Activated naive CD4-positive, alpha-beta T cell treated with anti-CD3 and anti-CD28 coated beads, Interleukin-2, amount 50 U/mL, for 72 hours (primary cell): ENCODE measurements around the gene VGF. TPM values are rescaled to one million over a fixed set of nuclear protein-coding genes. Genes with fewer than 3 reads are reported as not detected.

Experiments
- ATAC-seq, 2 donors: fragments of 150-1000 bp; cut with Tn5 transposase; 2 replicates each; pipeline ENCODE4 v1.10.0; 2021; ENCODE audit warnings: mild to moderate bottlenecking in 2 of 2, moderate library complexity in 2 of 2
- DNase-seq, 2 donors: peaks; one replicate each; pipeline ENCODE4 v3.0.0; 2021 to 2022; ENCODE audit warnings: low spot score in 2 of 2
- H3K27ac Mint-ChIP-seq, 2 donors: one replicate each; pipeline ENCODE4 v1.8.0; 2022; ENCODE audit warnings: mild to moderate bottlenecking in 2 of 2, mixed read lengths in 2 of 2
- H3K36me3 Mint-ChIP-seq, 2 donors: one replicate each; pipeline ENCODE4 v1.8.0; 2022; ENCODE audit warnings: mixed read lengths in 2 of 2
- H3K9me3 Mint-ChIP-seq, 2 donors: one replicate each; pipeline ENCODE4 v1.8.0; 2022; ENCODE audit warnings: mixed read lengths in 2 of 2
- total RNA-seq, 2 donors: library from RNA; stranded (reverse); gene quantifications; one replicate each; pipeline ENCODE4 v1.2.3, GENCODE V29; 2022

Gene VGF
- total RNA-seq, 2 donors from 2014 or later: not detected

GRCh38 chr7:101197991-101198390 is 32.6 kb upstream of the VGF start:
- DNase-seq (no peak), ATAC-seq (no peak)
- no peak overlapping the region for H3K27ac Mint-ChIP-seq
- no peaks in the 10 kb centered on the region for H3K36me3 Mint-ChIP-seq
- H3K9me3 Mint-ChIP-seq: no peaks in the 10 kb centered on the region

- no peak for ATAC-seq
- H3K9me3 Mint-ChIP-seq: no peaks in the 10 kb centered on the region
These were observed 30.5 kb upstream of the VGF start for GRCh38 chr7:101195884-101196283.

GRCh38 chr7:101189109-101189508 is 23.7 kb upstream of the VGF start:
- Mint-ChIP-seq H3K36me3 (no peaks in the 10 kb centered on the region), H3K27ac (no peak overlapping the region), H3K9me3 (no peaks in the 10 kb centered on the region)
- no peak for DNase-seq
- ATAC-seq: no peak

More at GRCh38 chr7:101195884-101196283, 30.5 kb upstream of the VGF start:
- DNase-seq: no peak
- H3K27ac Mint-ChIP-seq: no peak overlapping the region
- H3K36me3 Mint-ChIP-seq: no peaks in the 10 kb centered on the region

GRCh38 chr7:101186844-101187428 is 21.6 kb upstream of the VGF start:
- Mint-ChIP-seq H3K9me3 (no peaks in the 10 kb centered on the region), H3K36me3 (no peaks in the 10 kb centered on the region), H3K27ac (no peak overlapping the region)
- DNase-seq (no peak), ATAC-seq (no peak)

- H3K27ac Mint-ChIP-seq: no peak overlapping the region
- ATAC-seq (no peak), DNase-seq (no peak)
- no peaks in the 10 kb centered on the region for H3K36me3 Mint-ChIP-seq
- no peaks in the 10 kb centered on the region for H3K9me3 Mint-ChIP-seq
These were observed 20.8 kb upstream of the VGF start for GRCh38 chr7:101186194-101186593.

- Mint-ChIP-seq H3K27ac (no peak overlapping the region), H3K9me3 (no peaks in the 10 kb centered on the region), H3K36me3 (no peaks in the 10 kb centered on the region)
- ATAC-seq (no peak), DNase-seq (no peak)
These were observed 20.0 kb upstream of the VGF start for GRCh38 chr7:101185258-101185839.

- DNase-seq (no peak), ATAC-seq (no peak)
- Mint-ChIP-seq H3K9me3 (no peaks in the 10 kb centered on the region), H3K36me3 (peaks cover 0 to 2% of the 10 kb centered on the region in 2 donors), H3K27ac (no peak within 1 kb of the TSS)
These were observed 14.9 kb upstream of the VGF start, which contains the start of gene NAT16 for GRCh38 chr7:101180130-101180755. TSS of gene NAT16 (minus strand) at chr7:101180293. CDS start at chr7:101174807, 5,486 bp downstream.

- Mint-ChIP-seq H3K36me3 (peaks cover 0 to 6% of the 10 kb centered on the region in 2 donors), H3K9me3 (no peaks in the 10 kb centered on the region), H3K27ac (no peak overlapping the region)
- DNase-seq (no peak), ATAC-seq (no peak)
These were observed 14.3 kb upstream of the VGF start for GRCh38 chr7:101179713-101180112.

GRCh38 chr7:101179117-101179516 is 13.7 kb upstream of the VGF start:
- H3K27ac Mint-ChIP-seq: no peak overlapping the region
- no peaks in the 10 kb centered on the region for H3K9me3 Mint-ChIP-seq
- no peak for DNase-seq
- no peak for ATAC-seq
- peaks cover 0 to 6% of the 10 kb centered on the region in 2 donors for H3K36me3 Mint-ChIP-seq

- DNase-seq (no peak), ATAC-seq (no peak)
- peaks cover 0 to 6% of the 10 kb centered on the region in 2 donors for H3K36me3 Mint-ChIP-seq
- H3K27ac Mint-ChIP-seq: no peak overlapping the region
- H3K9me3 Mint-ChIP-seq: no peaks in the 10 kb centered on the region
These were observed 12.3 kb upstream of the VGF start for GRCh38 chr7:101177644-101178043.

- ATAC-seq (no peak), DNase-seq (no peak)
- Mint-ChIP-seq H3K36me3 (peaks cover 0 to 18% of the 10 kb centered on the region in 2 donors), H3K27ac (no peak overlapping the region), H3K9me3 (no peaks in the 10 kb centered on the region)
These were observed 10.3 kb upstream of the VGF start for GRCh38 chr7:101175664-101176063.

GRCh38 chr7:101174322-101174854 is 9.0 kb upstream of the VGF start:
- Mint-ChIP-seq H3K27ac (no peak overlapping the region), H3K9me3 (no peaks in the 10 kb centered on the region), H3K36me3 (peaks cover 0 to 18% of the 10 kb centered on the region in 2 donors)
- ATAC-seq (peak in 1 of 2 donors; percentile 7), DNase-seq (no peak)

- peaks cover 0 to 18% of the 10 kb centered on the region in 2 donors for H3K36me3 Mint-ChIP-seq
These were observed 8.4 kb upstream of the VGF start for GRCh38 chr7:101173752-101174244.

GRCh38 chr7:101172854-101173751 is 7.7 kb upstream of the VGF start:
- Mint-ChIP-seq H3K9me3 (no peaks in the 10 kb centered on the region), H3K36me3 (peaks cover 0 to 18% of the 10 kb centered on the region in 2 donors), H3K27ac (no peak overlapping the region)
- ATAC-seq: peak; percentile 20 to 27
- DNase-seq: no peak

More at GRCh38 chr7:101173752-101174244, 8.4 kb upstream of the VGF start:
- Mint-ChIP-seq H3K27ac (peak overlapping the region in 1 of 2 donors; percentile 8), H3K9me3 (no peaks in the 10 kb centered on the region)
- peak; percentile 64 to 82 for ATAC-seq
- peak in 1 of 2 donors; percentile 82 for DNase-seq

GRCh38 chr7:101172005-101172853 is 6.9 kb upstream of the VGF start:
- H3K27ac Mint-ChIP-seq: peak overlapping the region in 1 of 2 donors; percentile 35
- DNase-seq: no peak
- ATAC-seq: no peak
- peaks cover 0 to 18% of the 10 kb centered on the region in 2 donors for H3K36me3 Mint-ChIP-seq
- no peaks in the 10 kb centered on the region for H3K9me3 Mint-ChIP-seq

GRCh38 chr7:101171442-101171837 is 6.1 kb upstream of the VGF start:
- ATAC-seq (no peak), DNase-seq (no peak)
- Mint-ChIP-seq H3K27ac (peak overlapping the region in 1 of 2 donors; percentile 35), H3K36me3 (peaks cover 0 to 18% of the 10 kb centered on the region in 2 donors), H3K9me3 (no peaks in the 10 kb centered on the region)
